ENCODE results near the gene PHF24.
"Not testable (repeated sequence)": the region's sequence is repeated elsewhere in the genome, so short reads cannot be mapped to it uniquely, and the experiment has no call there.

Gene PHF24

DNA sequence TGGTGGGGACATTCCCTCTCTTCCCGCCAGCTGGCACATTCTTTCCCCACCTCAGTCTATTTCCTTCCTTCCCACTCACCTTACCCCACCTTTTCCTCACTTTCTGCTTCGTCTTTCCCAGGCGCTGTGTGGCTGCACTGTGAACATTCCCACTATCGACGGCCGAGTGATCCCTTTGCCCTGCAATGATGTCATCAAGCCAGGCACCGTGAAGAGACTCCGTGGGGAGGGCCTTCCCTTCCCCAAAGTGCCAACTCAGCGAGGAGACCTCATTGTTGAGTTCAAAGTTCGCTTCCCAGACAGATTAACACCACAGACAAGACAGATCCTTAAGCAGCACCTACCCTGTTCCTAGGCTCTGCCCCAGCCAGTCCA, 38.8 kb downstream of the PHF24 start:
- DNase-seq (ENCODE audit: low read depth in 2 of 2), result no peak

- DNase-seq (ENCODE audit: low read depth in 2 of 2), result no peak
Observed at GRCh38 chr9:34997379-34997781, 39.3 kb downstream of the PHF24 start.

DNA sequence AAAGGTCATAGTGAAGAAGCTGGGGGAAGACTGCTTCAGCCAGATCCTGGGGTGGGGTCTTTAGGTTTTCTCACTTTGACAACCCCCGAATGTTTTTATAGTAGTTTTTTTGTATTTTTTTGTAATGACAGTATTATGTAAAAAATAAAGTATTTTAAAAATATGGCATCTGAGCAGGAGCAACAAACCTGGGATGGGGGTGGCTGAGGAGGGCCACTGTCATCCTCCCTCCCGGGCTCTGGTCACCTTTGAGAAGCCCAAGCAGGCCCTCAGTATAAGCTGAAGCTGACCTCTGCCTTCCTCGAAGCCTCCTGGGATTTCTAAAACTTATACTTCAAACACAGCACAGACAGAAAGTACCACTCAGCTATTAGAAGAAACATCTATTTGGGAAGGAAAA, 40.2 kb downstream of the PHF24 start:
- no peak for DNase-seq (ENCODE audit: low read depth in 2 of 2)

GRCh38 chr9:34999576-34999975, 41.5 kb downstream of the PHF24 start:
- no peak for DNase-seq (ENCODE audit: low read depth in 2 of 2)

DNA sequence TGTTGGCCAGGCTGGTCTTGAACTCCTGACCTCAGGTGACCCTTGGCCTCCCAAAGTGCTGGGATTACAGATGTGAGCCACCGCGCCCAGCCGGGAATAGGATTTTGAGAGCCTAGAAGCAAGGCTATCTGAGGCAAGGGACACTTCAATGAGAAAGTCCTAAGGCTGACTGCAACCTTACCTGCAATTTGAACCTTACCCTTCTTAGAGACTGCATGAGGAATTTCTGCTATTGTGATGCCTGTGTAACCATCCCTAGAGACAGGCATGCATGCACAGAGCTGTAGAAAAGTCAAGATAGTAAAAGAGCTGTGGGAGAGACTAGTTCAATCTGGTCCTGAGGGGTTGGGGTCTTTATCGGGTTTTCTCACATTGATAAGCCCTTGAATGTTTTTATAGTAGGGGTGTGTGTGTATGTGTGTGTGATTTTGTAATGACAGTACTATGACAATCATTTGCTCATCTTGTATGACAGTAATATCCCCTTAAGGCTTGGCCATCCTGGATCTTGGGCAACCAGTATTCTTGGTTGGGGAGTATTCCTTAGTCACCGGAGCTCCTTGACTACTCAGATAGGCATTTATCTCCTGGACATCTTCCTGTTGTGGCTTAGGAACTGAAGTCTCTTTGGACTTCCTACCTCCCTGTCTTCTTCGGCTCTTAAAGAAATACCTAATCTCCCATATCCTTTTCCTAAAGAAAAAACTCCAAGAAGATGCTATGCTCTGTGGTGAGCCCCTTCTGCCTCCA, 42.6 kb downstream of the PHF24 start:
- no peak for DNase-seq (ENCODE audit: low read depth in 2 of 2)

DNA sequence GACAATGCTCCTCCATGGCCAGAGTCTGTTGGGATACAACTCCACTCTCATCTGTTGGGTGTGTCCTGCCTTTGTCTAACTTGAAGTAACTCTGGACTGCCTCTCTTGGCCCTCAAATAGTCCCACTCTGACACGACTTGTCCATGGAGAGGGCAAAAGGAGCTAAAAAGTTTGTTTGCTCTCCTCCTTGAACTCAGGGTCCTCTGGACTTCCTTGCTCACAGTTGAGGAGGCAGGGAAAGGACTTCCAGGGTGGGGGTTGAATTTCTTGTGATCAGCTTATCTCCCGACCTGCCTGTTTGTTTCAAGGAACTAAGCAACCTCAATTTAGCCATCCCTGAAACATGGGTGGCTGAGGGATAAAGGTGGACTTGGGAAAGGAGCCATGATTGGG, 43.2 kb downstream of the PHF24 start:
- DNase-seq (ENCODE audit: low read depth in 2 of 2), result no peak

DNA sequence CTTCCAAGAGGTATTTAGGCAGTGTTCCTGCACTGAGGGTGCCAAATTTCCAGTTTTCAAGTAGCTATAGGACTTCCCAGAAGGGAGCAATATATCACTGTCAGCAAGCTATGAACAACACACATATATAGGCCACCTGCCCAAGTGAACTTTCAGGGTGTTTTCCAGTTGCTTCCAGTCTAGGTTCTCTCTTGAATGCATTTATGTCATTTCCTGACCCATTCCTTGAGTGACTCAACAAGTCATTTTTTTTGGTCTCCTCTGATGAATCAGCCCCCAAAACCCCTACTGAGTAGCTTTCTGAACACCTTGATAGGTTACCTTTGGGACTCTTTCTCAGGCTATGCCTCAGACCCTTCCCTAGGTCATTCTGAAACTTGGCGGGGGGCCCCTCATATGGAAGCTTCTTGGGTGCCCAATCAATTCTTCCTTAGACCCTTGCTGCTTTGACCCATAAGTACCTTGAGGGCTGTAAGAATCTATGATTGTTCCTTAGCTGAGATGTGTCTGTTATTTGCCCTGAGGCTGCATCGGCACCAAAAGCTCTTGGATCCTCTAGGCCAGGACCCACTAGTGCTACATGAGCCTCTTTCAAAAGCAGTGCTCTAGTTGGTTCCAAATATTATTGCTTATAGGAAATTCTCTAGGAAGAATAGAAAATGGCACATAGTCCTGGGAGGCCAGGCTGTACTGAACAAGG, 43.9 kb downstream of the PHF24 start:
- DNase-seq (ENCODE audit: low read depth in 2 of 2), result no peak

DNA sequence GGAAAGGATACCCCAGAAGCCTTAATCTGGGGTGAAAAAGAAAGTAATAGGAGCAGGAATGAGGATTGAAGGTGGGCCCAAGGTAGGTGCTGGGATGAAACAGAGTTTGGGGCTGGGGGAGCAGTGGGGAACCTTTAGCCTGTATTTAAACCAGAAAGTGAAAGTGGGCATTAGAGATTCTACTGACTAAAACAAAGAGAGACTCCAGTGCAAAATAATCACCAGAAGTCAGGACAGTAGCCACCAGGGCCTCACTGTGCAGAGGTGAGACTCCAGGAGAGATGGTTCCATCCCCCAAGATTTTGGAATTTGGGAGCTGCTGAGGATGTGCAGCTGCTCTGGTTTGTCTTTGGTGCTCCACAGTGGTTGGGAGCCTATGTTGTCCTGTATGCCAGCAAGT, 44.5 kb downstream of the PHF24 start:
- no peak for DNase-seq (ENCODE audit: low read depth in 2 of 2)

DNA sequence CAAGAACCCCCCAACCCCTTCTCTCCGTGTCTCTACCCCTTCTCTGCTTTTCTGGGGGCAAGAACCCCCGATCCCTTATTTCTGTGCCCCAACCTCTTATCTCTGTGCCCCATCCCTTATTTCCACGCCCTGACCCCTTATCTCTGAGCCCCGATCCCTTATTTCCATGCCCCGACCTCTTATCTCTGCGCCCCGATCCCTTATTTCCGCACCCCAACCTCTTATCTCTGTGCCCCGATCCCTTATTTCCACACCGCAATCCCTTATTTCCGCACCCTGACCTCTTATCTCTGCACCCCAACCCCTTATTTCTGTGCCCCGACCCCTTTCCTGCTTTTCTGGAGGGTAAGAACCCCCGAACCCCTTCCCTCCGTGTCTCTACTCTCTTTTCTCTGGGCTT, 46.2 kb downstream of the PHF24 start:
- DNase-seq (ENCODE audit: low read depth in 2 of 2), result not testable (repeated sequence)

DNA sequence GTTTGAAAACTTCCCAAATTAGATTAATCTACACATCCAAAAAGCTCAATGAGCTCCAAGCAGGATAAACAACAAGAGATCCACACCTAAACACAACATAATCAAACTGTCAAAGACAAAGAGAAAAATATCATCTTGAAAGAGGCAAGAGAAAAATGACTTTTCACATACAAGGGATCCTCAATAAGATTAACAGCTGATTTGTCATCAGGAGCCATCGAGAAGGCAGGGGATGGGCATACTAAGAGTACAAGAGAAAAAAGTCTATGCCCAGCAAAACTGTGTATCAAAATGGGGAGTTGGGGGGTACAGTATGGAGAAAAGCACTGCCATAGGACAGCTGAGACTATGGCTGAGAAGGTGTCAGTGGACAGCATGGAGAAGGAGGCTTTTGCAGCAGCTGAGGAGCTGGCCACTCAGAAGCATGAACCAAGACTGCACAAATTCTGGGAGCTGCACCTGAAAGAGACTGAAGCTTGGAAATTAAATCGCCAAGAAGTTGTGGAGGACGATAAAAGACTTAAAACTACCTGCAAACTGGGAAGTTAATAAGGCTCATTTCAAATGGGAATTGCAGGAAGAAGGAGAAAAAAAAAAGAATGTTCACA, 52.4 kb downstream of the PHF24 start:
- no peak for DNase-seq (ENCODE audit: low read depth in 2 of 2)

DNA sequence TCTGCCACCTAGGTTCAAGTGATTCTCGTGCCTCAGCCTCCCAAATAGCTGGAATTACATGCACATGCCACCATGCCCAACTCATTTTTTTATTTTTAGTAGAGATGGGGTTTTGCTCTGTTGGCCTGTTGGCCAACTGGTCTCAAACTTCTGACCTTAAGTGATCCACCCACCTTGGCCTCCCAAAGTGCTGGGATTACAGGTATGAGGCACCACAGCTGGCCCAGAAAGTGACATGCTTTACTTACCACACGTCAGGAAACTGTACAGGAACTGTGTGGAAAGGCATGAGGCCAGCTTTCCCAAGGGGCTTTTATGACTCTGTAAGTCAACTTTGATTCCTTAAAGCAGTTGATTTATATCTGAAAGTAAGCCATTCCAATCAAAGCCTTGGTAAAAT, 56.4 kb downstream of the PHF24 start:
- DNase-seq (ENCODE audit: low read depth in 2 of 2), result no peak

DNA sequence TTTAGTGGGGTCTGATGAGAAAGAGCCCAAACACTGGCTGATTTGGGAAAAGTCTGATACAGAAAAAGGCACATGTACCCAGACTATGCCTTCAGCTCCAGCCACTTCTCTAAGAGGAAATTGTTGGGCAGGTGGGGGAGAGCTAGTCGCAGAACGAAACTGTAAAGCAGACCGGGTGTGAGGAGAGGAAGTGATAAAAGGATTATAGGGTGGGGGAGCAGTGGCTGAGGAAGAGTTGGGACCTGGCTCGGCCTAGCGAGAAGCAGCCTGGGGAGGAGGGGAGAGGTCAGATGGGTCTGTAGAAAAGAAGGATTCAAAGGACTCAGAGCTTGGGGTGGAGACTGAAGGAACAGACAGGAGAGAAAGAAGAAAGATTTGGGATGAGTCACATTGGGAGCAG, 65.4 kb downstream of the PHF24 start:
- not testable (repeated sequence) for DNase-seq (ENCODE audit: low read depth in 2 of 2)

- DNase-seq (ENCODE audit: low read depth in 2 of 2), result no peak
Observed at GRCh38 chr9:35026671-35027070, 68.6 kb downstream of the PHF24 start.

- DNase-seq (ENCODE audit: low read depth in 2 of 2), result no peak
Observed at GRCh38 chr9:35027374-35027773, 69.3 kb downstream of the PHF24 start.

GRCh38 chr9:35027860-35028259, 69.8 kb downstream of the PHF24 start:
- no peak for DNase-seq (ENCODE audit: low read depth in 2 of 2)

- DNase-seq (ENCODE audit: low read depth in 2 of 2), result no peak
Observed at GRCh38 chr9:35028341-35028740, 70.3 kb downstream of the PHF24 start.

GRCh38 chr9:35029241-35029640, 71.2 kb downstream of the PHF24 start:
- no peak for DNase-seq (ENCODE audit: low read depth in 2 of 2)

- DNase-seq (ENCODE audit: low read depth in 2 of 2), result no peak
Observed at GRCh38 chr9:35029852-35030251, 71.8 kb downstream of the PHF24 start.

Data from stimulated activated CD4-positive, alpha-beta T cell treated with anti-CD3 and anti-CD28 coated beads, Interleukin-1b, Interleukin-23, amount 100 ng/mL, for 1 hour (primary cell).